ENCODE results near the gene TEX38. TPM values are rescaled to one million over a fixed set of nuclear protein-coding genes. Genes with fewer than 3 reads are reported as not detected.

Gene TEX38
- not detected for total RNA-seq

DNA sequence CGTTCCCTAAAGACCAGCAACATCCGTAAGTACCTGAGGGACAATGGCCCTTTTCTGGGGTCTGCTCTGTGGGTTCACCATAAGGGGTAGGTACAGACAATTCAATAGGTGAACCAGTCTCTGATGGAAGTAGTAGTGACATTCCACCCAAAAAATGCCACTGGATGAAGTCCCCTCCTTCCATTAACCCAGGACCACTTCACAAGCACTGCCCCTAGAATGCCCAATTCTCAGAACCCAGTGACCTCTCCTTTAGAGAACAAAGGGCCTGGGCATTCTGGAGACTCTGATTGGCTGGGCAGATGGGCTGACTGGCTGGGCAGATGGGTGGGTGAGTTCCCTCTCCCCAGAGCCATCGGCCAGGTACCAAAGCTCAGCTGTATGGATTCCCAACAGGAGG is at the start of gene TEX38:
TEX38 (plus strand) TSS at position 301 of the 400 bp plus-strand sequence; CDS start at position 382, 81 bp downstream.
- peaks cover 31% of the 10 kb centered on the region for H3K4me1 Mint-ChIP-seq
- peaks cover 11% of the 10 kb centered on the region for H3K36me3 Mint-ChIP-seq
- H3K9me3 Mint-ChIP-seq = no peaks in the 10 kb centered on the region
- no peak within 1 kb of the TSS for H3K4me3 Mint-ChIP-seq
- DNase-seq = no peak
- no peak within 1 kb of the TSS for H3K27ac Mint-ChIP-seq
- no peaks in the 10 kb centered on the region for H3K27me3 Mint-ChIP-seq

- Mint-ChIP-seq H3K4me3 (no peak overlapping the region), H3K4me1 (no peaks in the 10 kb centered on the region), H3K36me3 (no peaks in the 10 kb centered on the region), H3K27me3 (no peaks in the 10 kb centered on the region), H3K9me3 (no peaks in the 10 kb centered on the region), H3K27ac (no peak overlapping the region)
- no peak for DNase-seq
Observed at GRCh38 chr1:46621930-46622329, 49.7 kb upstream of the TEX38 start.

GRCh38 chr1:46622344-46622743 is 49.3 kb upstream of the TEX38 start:
- no peak for DNase-seq
- H3K4me3 Mint-ChIP-seq = no peak overlapping the region

GRCh38 chr1:46623743-46624644 is 47.7 kb upstream of the TEX38 start:
- H3K4me3 Mint-ChIP-seq = no peak overlapping the region
- no peaks in the 10 kb centered on the region for H3K4me1 Mint-ChIP-seq
- no peaks in the 10 kb centered on the region for H3K36me3 Mint-ChIP-seq
- no peaks in the 10 kb centered on the region for H3K27me3 Mint-ChIP-seq
- no peaks in the 10 kb centered on the region for H3K9me3 Mint-ChIP-seq
- no peak overlapping the region for H3K27ac Mint-ChIP-seq
- DNase-seq = no peak

More at GRCh38 chr1:46622344-46622743, 49.3 kb upstream of the TEX38 start:
- Mint-ChIP-seq H3K36me3 (no peaks in the 10 kb centered on the region), H3K4me1 (no peaks in the 10 kb centered on the region), H3K9me3 (no peaks in the 10 kb centered on the region), H3K27ac (no peak overlapping the region), H3K27me3 (no peaks in the 10 kb centered on the region)

DNA sequence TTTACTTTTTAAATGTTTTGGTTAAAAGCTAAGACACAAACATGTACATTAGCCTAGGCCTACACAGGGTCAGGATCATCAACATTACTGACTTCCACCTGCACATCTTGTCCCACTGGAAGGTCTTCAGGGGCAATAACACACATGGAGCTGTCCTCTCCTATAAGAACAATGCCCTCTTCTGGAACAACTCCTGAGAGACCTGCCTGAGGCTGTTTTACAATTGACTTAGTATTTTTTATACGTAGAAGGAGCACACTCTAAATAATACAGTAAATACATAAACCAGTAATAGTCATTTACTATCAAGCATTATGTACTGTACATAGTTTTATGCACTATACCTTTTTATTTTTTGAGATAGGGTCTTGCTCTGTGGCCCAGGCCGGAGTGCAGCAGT is 40.9 kb upstream of the TEX38 start:
- Mint-ChIP-seq H3K4me1 (no peaks in the 10 kb centered on the region), H3K27ac (no peak overlapping the region), H3K36me3 (peaks cover 3% of the 10 kb centered on the region), H3K4me3 (no peak overlapping the region), H3K27me3 (no peaks in the 10 kb centered on the region), H3K9me3 (no peaks in the 10 kb centered on the region)
- no peak for DNase-seq

GRCh38 chr1:46635205-46635604 is 36.4 kb upstream of the TEX38 start:
- no peaks in the 10 kb centered on the region for H3K27me3 Mint-ChIP-seq
- H3K27ac Mint-ChIP-seq = no peak overlapping the region
- H3K4me3 Mint-ChIP-seq = no peak overlapping the region
- DNase-seq = no peak
- H3K36me3 Mint-ChIP-seq = peaks cover 3% of the 10 kb centered on the region
- no peaks in the 10 kb centered on the region for H3K9me3 Mint-ChIP-seq
- no peaks in the 10 kb centered on the region for H3K4me1 Mint-ChIP-seq

DNA sequence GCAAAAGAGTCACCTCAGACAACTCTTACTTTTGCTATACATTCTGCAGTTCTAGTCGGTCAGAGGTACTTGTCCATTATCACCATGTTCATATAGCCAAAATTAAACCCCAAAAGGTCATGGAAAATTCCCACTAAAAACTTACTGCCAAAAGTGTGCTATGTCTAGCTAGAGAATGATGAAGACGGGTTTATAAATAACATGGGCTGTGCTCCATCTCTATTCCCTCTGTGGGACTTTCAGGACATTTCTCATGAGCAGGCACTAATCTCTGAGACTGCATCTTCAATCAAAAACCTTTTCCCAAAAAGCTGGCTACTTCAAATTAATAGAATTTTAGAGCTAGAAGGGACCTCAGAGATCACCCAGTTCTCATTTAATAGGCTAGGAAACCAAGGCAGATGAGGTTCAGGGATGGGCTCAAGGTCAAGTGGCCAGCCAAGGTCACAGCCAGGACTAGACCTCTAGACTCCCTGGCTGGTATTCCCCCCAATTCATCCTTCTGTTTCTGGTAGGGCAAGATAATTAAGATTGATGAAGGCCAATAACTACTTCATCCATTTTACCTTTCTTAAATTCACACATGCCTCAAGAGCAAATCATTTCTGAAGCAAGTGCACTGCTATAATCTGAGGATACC is 34.1 kb upstream of the TEX38 start:
- H3K4me3 Mint-ChIP-seq = no peak overlapping the region
- DNase-seq = no peak
- H3K9me3 Mint-ChIP-seq = no peaks in the 10 kb centered on the region
- H3K36me3 Mint-ChIP-seq = peaks cover 8% of the 10 kb centered on the region
- H3K4me1 Mint-ChIP-seq = no peaks in the 10 kb centered on the region
- H3K27me3 Mint-ChIP-seq = no peaks in the 10 kb centered on the region
- H3K27ac Mint-ChIP-seq = no peak overlapping the region

GRCh38 chr1:46638921-46639320 is 32.7 kb upstream of the TEX38 start:
- Mint-ChIP-seq H3K27me3 (no peaks in the 10 kb centered on the region), H3K9me3 (no peaks in the 10 kb centered on the region), H3K4me1 (no peaks in the 10 kb centered on the region), H3K27ac (no peak overlapping the region), H3K4me3 (no peak overlapping the region), H3K36me3 (peaks cover 6% of the 10 kb centered on the region)
- no peak for DNase-seq

- Mint-ChIP-seq H3K36me3 (peaks cover 6% of the 10 kb centered on the region), H3K4me3 (no peak overlapping the region), H3K9me3 (no peaks in the 10 kb centered on the region), H3K27ac (no peak overlapping the region), H3K27me3 (no peaks in the 10 kb centered on the region), H3K4me1 (no peaks in the 10 kb centered on the region)
- no peak for DNase-seq
Observed at GRCh38 chr1:46639547-46639946, 32.1 kb upstream of the TEX38 start.

GRCh38 chr1:46642115-46642680 is 29.5 kb upstream of the TEX38 start:
- Mint-ChIP-seq H3K27me3 (no peaks in the 10 kb centered on the region), H3K4me3 (no peak overlapping the region), H3K4me1 (no peaks in the 10 kb centered on the region), H3K9me3 (no peaks in the 10 kb centered on the region), H3K36me3 (peaks cover 10% of the 10 kb centered on the region), H3K27ac (no peak overlapping the region)
- no peak for DNase-seq

DNA sequence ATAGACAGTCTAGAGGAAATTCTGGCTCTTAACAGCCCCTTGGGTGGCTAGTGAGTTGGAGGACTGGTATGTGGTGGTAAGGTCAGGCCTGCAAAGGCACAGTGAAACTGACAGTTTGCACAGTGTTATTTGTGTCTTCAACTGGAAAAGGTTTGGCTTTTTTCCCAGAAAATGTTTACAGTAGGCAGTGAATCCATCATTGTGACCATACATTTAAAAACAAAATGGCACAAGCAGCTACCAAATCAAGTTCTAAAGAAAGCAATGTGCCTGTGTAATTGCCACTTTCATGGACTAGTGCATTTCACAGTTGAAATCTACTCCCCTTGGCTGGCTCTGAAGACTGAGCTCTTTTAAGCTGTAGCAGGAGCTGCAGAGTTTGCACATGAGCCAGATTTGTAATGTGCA is 28.3 kb upstream of the TEX38 start:
- Mint-ChIP-seq H3K36me3 (peaks cover 14% of the 10 kb centered on the region), H3K27me3 (no peaks in the 10 kb centered on the region), H3K9me3 (no peaks in the 10 kb centered on the region), H3K4me1 (no peaks in the 10 kb centered on the region), H3K4me3 (no peak overlapping the region), H3K27ac (no peak overlapping the region)
- DNase-seq = no peak

GRCh38 chr1:46645815-46646214 is 25.8 kb upstream of the TEX38 start:
- H3K4me1 Mint-ChIP-seq = no peaks in the 10 kb centered on the region
- no peak for DNase-seq
- no peak overlapping the region for H3K27ac Mint-ChIP-seq
- no peaks in the 10 kb centered on the region for H3K27me3 Mint-ChIP-seq
- H3K4me3 Mint-ChIP-seq = no peak overlapping the region
- peaks cover 4% of the 10 kb centered on the region for H3K9me3 Mint-ChIP-seq
- peaks cover 32% of the 10 kb centered on the region for H3K36me3 Mint-ChIP-seq

- Mint-ChIP-seq H3K4me1 (no peaks in the 10 kb centered on the region), H3K4me3 (no peak overlapping the region), H3K27ac (no peak overlapping the region)
Observed at GRCh38 chr1:46646331-46646730, 25.3 kb upstream of the TEX38 start.

GRCh38 chr1:46646844-46647243 is 24.8 kb upstream of the TEX38 start:
- Mint-ChIP-seq H3K4me3 (no peak overlapping the region), H3K4me1 (no peaks in the 10 kb centered on the region), H3K36me3 (peaks cover 35% of the 10 kb centered on the region), H3K27me3 (no peaks in the 10 kb centered on the region), H3K9me3 (peaks cover 4% of the 10 kb centered on the region), H3K27ac (no peak overlapping the region)
- DNase-seq = no peak

More at GRCh38 chr1:46646331-46646730, 25.3 kb upstream of the TEX38 start:
- DNase-seq = no peak
- H3K27me3 Mint-ChIP-seq = no peaks in the 10 kb centered on the region
- H3K9me3 Mint-ChIP-seq = peaks cover 4% of the 10 kb centered on the region
- H3K36me3 Mint-ChIP-seq = peaks cover 32% of the 10 kb centered on the region

DNA sequence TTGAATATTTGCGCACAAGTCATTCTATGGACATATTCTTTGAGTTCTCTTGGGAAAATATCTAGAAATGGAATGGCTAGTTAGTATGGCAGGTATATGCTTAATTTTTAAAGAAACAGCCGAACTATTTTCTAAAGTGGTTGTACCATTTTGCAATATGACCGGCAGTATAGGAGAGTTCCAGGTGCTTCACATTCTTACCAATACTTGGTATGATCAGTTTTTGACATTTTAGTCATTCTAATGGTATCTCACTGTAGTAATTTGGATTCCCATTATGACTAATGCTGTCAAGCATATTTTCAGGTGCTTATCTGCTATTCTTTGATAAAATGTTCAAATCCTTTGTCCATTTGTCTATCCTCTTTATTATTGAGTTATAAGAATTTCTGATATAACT is 24.0 kb upstream of the TEX38 start:
- Mint-ChIP-seq H3K9me3 (peaks cover 4% of the 10 kb centered on the region), H3K4me3 (no peak overlapping the region), H3K4me1 (no peaks in the 10 kb centered on the region), H3K27ac (no peak overlapping the region), H3K36me3 (peaks cover 39% of the 10 kb centered on the region), H3K27me3 (no peaks in the 10 kb centered on the region)
- DNase-seq = no peak

Data from activated naive CD8-positive, alpha-beta T cell treated with anti-CD3 and anti-CD28 coated beads for 36 hours (primary cell).